Neural cell (in vitro differentiated cells): ENCODE results near the gene CARTPT. TPM values are rescaled to one million over a fixed set of nuclear protein-coding genes. Genes with fewer than 3 reads are reported as not detected.

ENCODE experiments used
- H2AFZ ChIP-seq: fragments of 200-600, 300-800 bp; sonication (generic), shearing (Covaris generic); 2 replicates; pipeline ENCODE4 v1.6.0; 2014; ENCODE audit warnings: low read depth, mild to moderate bottlenecking, antibody characterized with exemption, low read length, moderate library complexity
- H3F3A ChIP-seq: fragments of 200-600 bp; shearing (Covaris generic); 2 replicates; pipeline ENCODE4 v1.6.1; 2016; ENCODE audit warnings: mild to moderate bottlenecking, moderate library complexity, mixed read lengths, antibody characterized with exemption, low read length; ENCODE audit not compliant: insufficient read depth, poor library complexity, severe bottlenecking
- H3K27ac ChIP-seq: fragments of 200-600, 300-800 bp; sonication (generic), shearing (Covaris generic); 2 replicates; pipeline ENCODE4 v1.5.1; 2014; ENCODE audit warnings: mild to moderate bottlenecking, low read length, moderate library complexity
- H3K27me3 ChIP-seq: fragments of 300-800, 200-600 bp; sonication (generic), shearing (Covaris generic); 2 replicates; pipeline ENCODE4 v1.6.0; 2014; ENCODE audit warnings: mild to moderate bottlenecking, low read depth, low read length, moderate library complexity; ENCODE audit not compliant: insufficient read depth
- H3K36me3 ChIP-seq: fragments of 300-800, 200-600 bp; sonication (generic), shearing (Covaris generic); 2 replicates; pipeline ENCODE4 v1.5.1; 2014; ENCODE audit warnings: mild to moderate bottlenecking, antibody characterized with exemption, low read length, moderate library complexity; ENCODE audit not compliant: insufficient read depth
- H3K4me2 ChIP-seq: fragments of 300-800, 200-600 bp; sonication (generic), shearing (Covaris generic); 2 replicates; pipeline ENCODE4 v1.6.0; 2014; ENCODE audit warnings: mild to moderate bottlenecking, low read length
- H3K4me3 ChIP-seq: fragments of 300-800, 200-600 bp; sonication (generic), shearing (Covaris generic); 2 replicates; pipeline ENCODE4 v1.5.1; 2014; ENCODE audit warnings: mild to moderate bottlenecking, low read length, moderate library complexity
- H3K79me2 ChIP-seq: fragments of 200-600 bp; shearing (Covaris generic); replicated peaks from 2 replicates; pipeline ENCODE4 v1.6.0; 2014; ENCODE audit warnings: mild to moderate bottlenecking, low read length, moderate library complexity; ENCODE audit not compliant: insufficient read depth
- H3K9ac ChIP-seq: fragments of 300-800, 200-600 bp; sonication (generic), shearing (Covaris generic); 2 replicates; pipeline ENCODE4 v1.6.1; 2016; ENCODE audit warnings: mild to moderate bottlenecking, low read length, mixed read lengths
- H3K9me2 ChIP-seq: fragments of 200-600 bp; shearing (Covaris generic); 2 replicates; pipeline ENCODE4 v1.6.1; 2016; ENCODE audit warnings: mild to moderate bottlenecking, low read length, mixed read lengths; ENCODE audit not compliant: insufficient read depth
- H3K9me3 ChIP-seq: fragments of 200-600, 300-800 bp; sonication (generic), shearing (Covaris generic); 2 replicates; pipeline ENCODE4 v1.6.1; 2016; ENCODE audit warnings: mild to moderate bottlenecking, mixed run types, low read length, moderate library complexity, mixed read lengths
- H4K20me1 ChIP-seq: fragments of 200-600 bp; shearing (Covaris generic); 2 replicates; pipeline ENCODE4 v1.6.1; 2016; ENCODE audit warnings: mild to moderate bottlenecking, mixed run types; ENCODE audit not compliant: insufficient read depth
- EP300 ChIP-seq: fragments of 450-650 bp; conservative IDR thresholded peaks from 2 replicates; pipeline ENCODE4 v1.6.1; 2014; ENCODE audit warnings: antibody characterized with exemption, mild to moderate bottlenecking, moderate library complexity; ENCODE audit not compliant: poor library complexity, severe bottlenecking
- EZH2 ChIP-seq: fragments of 200-600, 300-800 bp; shearing (Covaris generic), sonication (generic); IDR thresholded peaks from 2 replicates; pipeline ENCODE4 v1.6.1; 2014; ENCODE audit warnings: antibody characterized with exemption, low read length, borderline replicate concordance, mild to moderate bottlenecking; ENCODE audit not compliant: insufficient read depth, poor library complexity, severe bottlenecking
- MXI1 ChIP-seq: fragments of 450-650 bp; conservative IDR thresholded peaks from 2 replicates; pipeline ENCODE4 v1.6.1; 2014; ENCODE audit warnings: antibody characterized with exemption, mild to moderate bottlenecking; ENCODE audit not compliant: poor library complexity, severe bottlenecking
- POLR2AphosphoS5 ChIP-seq: IDR thresholded peaks from 2 replicates; pipeline ENCODE4 v1.6.1; 2012
- RAD21 ChIP-seq: fragments of 450-650 bp; conservative IDR thresholded peaks from 2 replicates; pipeline ENCODE4 v1.6.1; 2014; ENCODE audit warnings: antibody characterized with exemption, mild to moderate bottlenecking, moderate library complexity
- SMC3 ChIP-seq: fragments of 450-650 bp; conservative IDR thresholded peaks from 2 replicates; pipeline ENCODE4 v1.6.1; 2014; ENCODE audit warnings: antibody characterized with exemption, mild to moderate bottlenecking, moderate library complexity; ENCODE audit not compliant: poor library complexity
- TAF1 ChIP-seq: IDR thresholded peaks from 2 replicates; pipeline ENCODE4 v1.6.1; 2012; ENCODE audit warnings: low read depth
- polyA plus RNA-seq: library from polyadenylated mRNA; depleted of rRNA; stranded (reverse); fragments of >200 nt; gene quantifications from 2 replicates; pipeline ENCODE4 v1.2.3, GENCODE V29; 2014
- TF ChIP-seq, protein P1 (sequence below): fragments of 450-650 bp; IDR thresholded peaks from 2 replicates; pipeline ENCODE4 v1.5.1; 2014; ENCODE audit warnings: antibody characterized with exemption, mild to moderate bottlenecking, moderate library complexity; ENCODE audit not compliant: poor library complexity, severe bottlenecking
- TF ChIP-seq, protein P2 (sequence below): IDR thresholded peaks from 2 replicates; pipeline ENCODE4 v1.6.1; 2012; ENCODE audit warnings: borderline replicate concordance

CARTPT gene
- polyA plus RNA-seq, 1 donor from 2014 or later = 0.71 TPM

- Histone ChIP-seq H3K4me3 (peak overlapping the region; percentile 14), H3K79me2 (no peaks in the 10 kb centered on the region), H4K20me1 (no peaks in the 10 kb centered on the region), H2AFZ (no peak overlapping the region), H3K4me2 (no peak overlapping the region), H3K36me3 (no peaks in the 10 kb centered on the region), H3K9ac (no peak overlapping the region), H3K27ac (no peak overlapping the region), H3K9me2 (no peaks in the 10 kb centered on the region), H3K27me3 (no peaks in the 10 kb centered on the region), H3K9me3 (no peaks in the 10 kb centered on the region), H3F3A (no peaks in the 10 kb centered on the region)
- TF ChIP-seq EZH2 = no peak
- no peak for TF ChIP-seq SMC3
- TF ChIP-seq, protein P1, sequence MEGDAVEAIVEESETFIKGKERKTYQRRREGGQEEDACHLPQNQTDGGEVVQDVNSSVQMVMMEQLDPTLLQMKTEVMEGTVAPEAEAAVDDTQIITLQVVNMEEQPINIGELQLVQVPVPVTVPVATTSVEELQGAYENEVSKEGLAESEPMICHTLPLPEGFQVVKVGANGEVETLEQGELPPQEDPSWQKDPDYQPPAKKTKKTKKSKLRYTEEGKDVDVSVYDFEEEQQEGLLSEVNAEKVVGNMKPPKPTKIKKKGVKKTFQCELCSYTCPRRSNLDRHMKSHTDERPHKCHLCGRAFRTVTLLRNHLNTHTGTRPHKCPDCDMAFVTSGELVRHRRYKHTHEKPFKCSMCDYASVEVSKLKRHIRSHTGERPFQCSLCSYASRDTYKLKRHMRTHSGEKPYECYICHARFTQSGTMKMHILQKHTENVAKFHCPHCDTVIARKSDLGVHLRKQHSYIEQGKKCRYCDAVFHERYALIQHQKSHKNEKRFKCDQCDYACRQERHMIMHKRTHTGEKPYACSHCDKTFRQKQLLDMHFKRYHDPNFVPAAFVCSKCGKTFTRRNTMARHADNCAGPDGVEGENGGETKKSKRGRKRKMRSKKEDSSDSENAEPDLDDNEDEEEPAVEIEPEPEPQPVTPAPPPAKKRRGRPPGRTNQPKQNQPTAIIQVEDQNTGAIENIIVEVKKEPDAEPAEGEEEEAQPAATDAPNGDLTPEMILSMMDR = no peak
- TF ChIP-seq, protein P2, sequence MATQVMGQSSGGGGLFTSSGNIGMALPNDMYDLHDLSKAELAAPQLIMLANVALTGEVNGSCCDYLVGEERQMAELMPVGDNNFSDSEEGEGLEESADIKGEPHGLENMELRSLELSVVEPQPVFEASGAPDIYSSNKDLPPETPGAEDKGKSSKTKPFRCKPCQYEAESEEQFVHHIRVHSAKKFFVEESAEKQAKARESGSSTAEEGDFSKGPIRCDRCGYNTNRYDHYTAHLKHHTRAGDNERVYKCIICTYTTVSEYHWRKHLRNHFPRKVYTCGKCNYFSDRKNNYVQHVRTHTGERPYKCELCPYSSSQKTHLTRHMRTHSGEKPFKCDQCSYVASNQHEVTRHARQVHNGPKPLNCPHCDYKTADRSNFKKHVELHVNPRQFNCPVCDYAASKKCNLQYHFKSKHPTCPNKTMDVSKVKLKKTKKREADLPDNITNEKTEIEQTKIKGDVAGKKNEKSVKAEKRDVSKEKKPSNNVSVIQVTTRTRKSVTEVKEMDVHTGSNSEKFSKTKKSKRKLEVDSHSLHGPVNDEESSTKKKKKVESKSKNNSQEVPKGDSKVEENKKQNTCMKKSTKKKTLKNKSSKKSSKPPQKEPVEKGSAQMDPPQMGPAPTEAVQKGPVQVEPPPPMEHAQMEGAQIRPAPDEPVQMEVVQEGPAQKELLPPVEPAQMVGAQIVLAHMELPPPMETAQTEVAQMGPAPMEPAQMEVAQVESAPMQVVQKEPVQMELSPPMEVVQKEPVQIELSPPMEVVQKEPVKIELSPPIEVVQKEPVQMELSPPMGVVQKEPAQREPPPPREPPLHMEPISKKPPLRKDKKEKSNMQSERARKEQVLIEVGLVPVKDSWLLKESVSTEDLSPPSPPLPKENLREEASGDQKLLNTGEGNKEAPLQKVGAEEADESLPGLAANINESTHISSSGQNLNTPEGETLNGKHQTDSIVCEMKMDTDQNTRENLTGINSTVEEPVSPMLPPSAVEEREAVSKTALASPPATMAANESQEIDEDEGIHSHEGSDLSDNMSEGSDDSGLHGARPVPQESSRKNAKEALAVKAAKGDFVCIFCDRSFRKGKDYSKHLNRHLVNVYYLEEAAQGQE = no peak
- TF ChIP-seq TAF1 = no peak
- TF ChIP-seq RAD21 = no peak
- no peak for TF ChIP-seq EP300
- TF ChIP-seq MXI1 = no peak
- no peak for TF ChIP-seq POLR2AphosphoS5
These were observed 25.1 kb upstream of the CARTPT start for GRCh38 chr5:71693828-71694427.

GRCh38 chr5:71695071-71695470 is 24.0 kb upstream of the CARTPT start:
- no peaks in the 10 kb centered on the region for H3K9me3 ChIP-seq
- H3K9ac ChIP-seq = no peak overlapping the region
- no peaks in the 10 kb centered on the region for H3K36me3 ChIP-seq
- no peak overlapping the region for H3K4me3 ChIP-seq
- H3F3A ChIP-seq = no peaks in the 10 kb centered on the region
- no peak overlapping the region for H3K27ac ChIP-seq
- H3K9me2 ChIP-seq = no peaks in the 10 kb centered on the region
- H3K27me3 ChIP-seq = no peaks in the 10 kb centered on the region
- no peak overlapping the region for H3K4me2 ChIP-seq
- no peaks in the 10 kb centered on the region for H4K20me1 ChIP-seq
- H3K79me2 ChIP-seq = no peaks in the 10 kb centered on the region
- no peak for TF ChIP-seq MXI1
- TF ChIP-seq SMC3 = no peak
- TF ChIP-seq, protein P1 = no peak
- TF ChIP-seq, protein P2 = no peak
- TF ChIP-seq EP300 = no peak
- no peak for TF ChIP-seq TAF1
- no peak for TF ChIP-seq EZH2
- no peak for TF ChIP-seq POLR2AphosphoS5
- no peak for TF ChIP-seq RAD21
- H2AFZ ChIP-seq = no peak overlapping the region
